ENCODE results near the gene TLCD5. TPM values are rescaled to one million over a fixed set of nuclear protein-coding genes. Genes with fewer than 3 reads are reported as not detected.

TLCD5 gene
- total and polyA plus RNA-seq, 4 donors: 2.0 to 10.8 (median 3.1) TPM

DNA sequence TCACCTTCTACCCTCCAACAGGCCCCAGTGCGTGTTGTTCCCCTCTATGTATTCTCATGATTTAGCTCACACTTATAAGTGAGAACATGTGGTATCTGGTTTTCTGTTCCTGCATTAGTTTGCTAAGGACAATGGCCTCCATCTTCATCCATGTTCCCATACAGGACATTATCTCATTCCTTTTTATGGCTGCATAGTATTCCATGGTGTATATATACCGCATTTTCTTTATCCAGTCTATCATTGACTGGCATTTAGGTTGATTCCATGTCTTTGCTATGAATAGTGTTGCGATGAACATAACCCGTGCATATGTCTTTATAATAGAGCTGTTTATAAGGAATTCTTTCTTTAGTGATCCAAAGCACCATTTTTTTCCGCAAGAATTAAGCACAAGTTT is 28.5 kb upstream of the TLCD5 start:
- TF ChIP-seq, protein P1, sequence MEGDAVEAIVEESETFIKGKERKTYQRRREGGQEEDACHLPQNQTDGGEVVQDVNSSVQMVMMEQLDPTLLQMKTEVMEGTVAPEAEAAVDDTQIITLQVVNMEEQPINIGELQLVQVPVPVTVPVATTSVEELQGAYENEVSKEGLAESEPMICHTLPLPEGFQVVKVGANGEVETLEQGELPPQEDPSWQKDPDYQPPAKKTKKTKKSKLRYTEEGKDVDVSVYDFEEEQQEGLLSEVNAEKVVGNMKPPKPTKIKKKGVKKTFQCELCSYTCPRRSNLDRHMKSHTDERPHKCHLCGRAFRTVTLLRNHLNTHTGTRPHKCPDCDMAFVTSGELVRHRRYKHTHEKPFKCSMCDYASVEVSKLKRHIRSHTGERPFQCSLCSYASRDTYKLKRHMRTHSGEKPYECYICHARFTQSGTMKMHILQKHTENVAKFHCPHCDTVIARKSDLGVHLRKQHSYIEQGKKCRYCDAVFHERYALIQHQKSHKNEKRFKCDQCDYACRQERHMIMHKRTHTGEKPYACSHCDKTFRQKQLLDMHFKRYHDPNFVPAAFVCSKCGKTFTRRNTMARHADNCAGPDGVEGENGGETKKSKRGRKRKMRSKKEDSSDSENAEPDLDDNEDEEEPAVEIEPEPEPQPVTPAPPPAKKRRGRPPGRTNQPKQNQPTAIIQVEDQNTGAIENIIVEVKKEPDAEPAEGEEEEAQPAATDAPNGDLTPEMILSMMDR (IDR thresholded peaks at IDR 0.05; ENCODE audit: control extremely low read depth, extremely low read depth): no peak
- no peaks in the 10 kb centered on the region for H3K4me1 ChIP-seq (ENCODE audit: control insufficient read depth in 5 of 5, insufficient read depth in 5 of 5, low read length in 5 of 5)
- WGBS, 2 donors: 97 to 98% methylated on average over 5 of the region's 5 CpGs
- H3K36me3 ChIP-seq (ENCODE audit: control insufficient read depth in 4 of 4, insufficient read depth in 4 of 4, low read length in 4 of 4): no peaks in the 10 kb centered on the region
- peaks cover 0 to 7% (median 6%) of the 10 kb centered on the region in 3 donors for H3K27me3 ChIP-seq (ENCODE audit: control insufficient read depth in 3 of 3, insufficient read depth in 3 of 3, low read length in 2 of 3)
- no peak overlapping the region for H3K27ac ChIP-seq (ENCODE audit: low read depth in 1 of 2, low read length in 1 of 2)
- no peak overlapping the region for H3K4me3 ChIP-seq
- H3K9me3 ChIP-seq (ENCODE audit: control insufficient read depth in 4 of 4, insufficient read depth in 3 of 4, low read length in 3 of 4): peaks cover 0 to 2% (median 0%) of the 10 kb centered on the region in 4 donors
- DNase-seq (no peak), ATAC-seq (ENCODE audit: insufficient read depth, low FRiP score) (no peak)
- no peak overlapping the region for H3K9ac ChIP-seq (ENCODE audit: insufficient read depth in 1 of 2, low read length in 2 of 2)

GRCh38 chr11:120298461-120298860 is 26.6 kb upstream of the TLCD5 start:
- H3K27ac ChIP-seq (ENCODE audit: low read depth in 1 of 2, low read length in 1 of 2): no peak overlapping the region
- peaks cover 0 to 2% (median 0%) of the 10 kb centered on the region in 4 donors for H3K9me3 ChIP-seq (ENCODE audit: control insufficient read depth in 4 of 4, insufficient read depth in 3 of 4, low read length in 3 of 4)
- WGBS, 2 donors: 78 to 88% methylated on average over 5 of the region's 5 CpGs
- H3K27me3 ChIP-seq (ENCODE audit: control insufficient read depth in 3 of 3, insufficient read depth in 3 of 3, low read length in 2 of 3): peaks cover 0 to 7% (median 0%) of the 10 kb centered on the region in 3 donors
- TF ChIP-seq, protein P1 (IDR thresholded peaks at IDR 0.05; ENCODE audit: control extremely low read depth, extremely low read depth): no peak
- H3K36me3 ChIP-seq (ENCODE audit: control insufficient read depth in 4 of 4, insufficient read depth in 4 of 4, low read length in 4 of 4): no peaks in the 10 kb centered on the region
- no peak overlapping the region for H3K9ac ChIP-seq (ENCODE audit: insufficient read depth in 1 of 2, low read length in 2 of 2)
- no peak for DNase-seq
- H3K4me1 ChIP-seq (ENCODE audit: control insufficient read depth in 5 of 5, insufficient read depth in 5 of 5, low read length in 5 of 5): peaks cover 0 to 6% (median 0%) of the 10 kb centered on the region in 5 donors
- no peak overlapping the region for H3K4me3 ChIP-seq
- ATAC-seq (ENCODE audit: insufficient read depth, low FRiP score): no peak

GRCh38 chr11:120302001-120302805 is 22.9 kb upstream of the TLCD5 start:
- no peaks in the 10 kb centered on the region for H3K36me3 ChIP-seq (ENCODE audit: control insufficient read depth in 4 of 4, insufficient read depth in 4 of 4, low read length in 4 of 4)
- H3K27me3 ChIP-seq (ENCODE audit: control insufficient read depth in 3 of 3, insufficient read depth in 3 of 3, low read length in 2 of 3): no peaks in the 10 kb centered on the region
- WGBS, 2 donors: 54 to 81% methylated on average over 6 of the region's 6 CpGs
- DNase-seq: peak; percentile 29 to 65 (median 44)
- TF ChIP-seq, protein P1 (IDR thresholded peaks at IDR 0.05; ENCODE audit: control extremely low read depth, extremely low read depth): no peak
- no peak overlapping the region for H3K9ac ChIP-seq (ENCODE audit: insufficient read depth in 1 of 2, low read length in 2 of 2)
- ATAC-seq (ENCODE audit: insufficient read depth, low FRiP score): peak; percentile 55
- peak overlapping the region in 1 of 2 donors; percentile 46 for H3K27ac ChIP-seq (ENCODE audit: low read depth in 1 of 2, low read length in 1 of 2)
- no peaks in the 10 kb centered on the region for H3K9me3 ChIP-seq (ENCODE audit: control insufficient read depth in 4 of 4, insufficient read depth in 3 of 4, low read length in 3 of 4)
- peaks cover 0 to 6% (median 0%) of the 10 kb centered on the region in 5 donors for H3K4me1 ChIP-seq (ENCODE audit: control insufficient read depth in 5 of 5, insufficient read depth in 5 of 5, low read length in 5 of 5)
- no peak overlapping the region for H3K4me3 ChIP-seq

Data from lung (tissue), 12 donors.